Fibroblast of lung (primary cell): ENCODE data around the gene DNMT3A.

Experiments
- EZH2 ChIP-seq: IDR thresholded peaks from 2 replicates; pipeline ENCODE4 v1.5.1; 2012; ENCODE audit warnings: low read length, control low read depth, mild to moderate bottlenecking; ENCODE audit errors: missing control alignments
- TF ChIP-seq, protein P1 (sequence below), 2 donors: IDR thresholded peaks in 1 of 2; conservative IDR thresholded peaks in 1 of 2; 1 replicate in 1 of 2; 2 replicates in 1 of 2; pipeline ENCODE4 v1.5.1; 2011 to 2012; ENCODE audit warnings: low read length in 2 of 2, control low read depth in 1 of 2, inconsistent platforms in 1 of 2, low read depth in 1 of 2, mild to moderate bottlenecking in 1 of 2

DNA sequence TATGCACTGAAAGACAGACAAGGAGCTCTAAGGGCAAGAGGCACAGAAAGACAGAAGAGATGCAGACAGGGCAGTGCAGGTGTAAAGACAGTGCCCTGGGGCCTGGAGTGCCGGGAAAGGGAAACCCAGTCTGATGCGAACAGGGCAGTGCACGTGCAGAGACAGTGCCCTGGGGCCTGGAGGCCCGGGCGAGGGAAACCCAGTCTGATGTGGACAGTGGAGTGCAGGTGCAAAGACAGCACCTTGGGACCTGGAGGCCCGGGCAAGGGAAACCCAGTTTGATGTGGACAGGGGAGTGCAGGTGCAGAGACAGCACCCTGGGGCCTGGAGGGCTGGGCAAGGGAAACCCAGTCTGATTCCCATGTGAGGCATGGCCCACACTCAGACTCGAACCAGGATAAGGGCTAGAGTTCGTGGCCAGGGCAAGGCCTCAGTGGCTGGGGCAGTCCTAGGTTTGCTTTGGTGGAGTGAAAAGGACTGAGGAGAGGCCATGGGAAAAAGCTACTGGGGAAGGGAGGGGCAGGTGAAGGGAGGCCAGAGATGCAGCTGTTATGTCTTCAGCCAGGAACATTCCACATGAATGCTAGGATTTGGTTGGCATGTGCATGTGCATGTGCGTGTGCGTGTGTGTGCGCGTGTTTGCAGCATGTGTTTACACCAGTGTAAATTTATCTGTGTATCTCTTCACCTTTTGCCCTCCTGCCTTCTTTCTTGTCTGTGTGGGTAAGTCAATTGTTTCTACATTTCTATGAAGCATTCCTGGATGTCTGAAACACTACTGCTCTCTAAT lies 39.1 kb upstream of the DNMT3A start:
- no peak for TF ChIP-seq EZH2
- TF ChIP-seq, protein P1, sequence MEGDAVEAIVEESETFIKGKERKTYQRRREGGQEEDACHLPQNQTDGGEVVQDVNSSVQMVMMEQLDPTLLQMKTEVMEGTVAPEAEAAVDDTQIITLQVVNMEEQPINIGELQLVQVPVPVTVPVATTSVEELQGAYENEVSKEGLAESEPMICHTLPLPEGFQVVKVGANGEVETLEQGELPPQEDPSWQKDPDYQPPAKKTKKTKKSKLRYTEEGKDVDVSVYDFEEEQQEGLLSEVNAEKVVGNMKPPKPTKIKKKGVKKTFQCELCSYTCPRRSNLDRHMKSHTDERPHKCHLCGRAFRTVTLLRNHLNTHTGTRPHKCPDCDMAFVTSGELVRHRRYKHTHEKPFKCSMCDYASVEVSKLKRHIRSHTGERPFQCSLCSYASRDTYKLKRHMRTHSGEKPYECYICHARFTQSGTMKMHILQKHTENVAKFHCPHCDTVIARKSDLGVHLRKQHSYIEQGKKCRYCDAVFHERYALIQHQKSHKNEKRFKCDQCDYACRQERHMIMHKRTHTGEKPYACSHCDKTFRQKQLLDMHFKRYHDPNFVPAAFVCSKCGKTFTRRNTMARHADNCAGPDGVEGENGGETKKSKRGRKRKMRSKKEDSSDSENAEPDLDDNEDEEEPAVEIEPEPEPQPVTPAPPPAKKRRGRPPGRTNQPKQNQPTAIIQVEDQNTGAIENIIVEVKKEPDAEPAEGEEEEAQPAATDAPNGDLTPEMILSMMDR (conservative IDR thresholded peaks at IDR 0.05 in 1 of 2, IDR thresholded peaks at IDR 0.05 in 1 of 2; ENCODE audit: low read depth in 1 of 2, low read length in 2 of 2), result no peak
